ENCODE data around the gene SYDE2. TPM values are rescaled to one million over a fixed set of nuclear protein-coding genes. Genes with fewer than 3 reads are reported as not detected.
"Not testable (repeated sequence)": the region's sequence is repeated elsewhere in the genome, so short reads cannot be mapped to it uniquely, and the experiment has no call there.

SYDE2 gene
- total RNA-seq, 1 experiment from 2014 or later = 10.9 TPM

- Histone ChIP-seq H3K36me3 (ENCODE audit: insufficient read depth, low read length, poor library complexity, severe bottlenecking) (no peaks in the 10 kb centered on the region), H3K4me3 (ENCODE audit: low read depth, low read length, poor library complexity, severe bottlenecking) (no peak overlapping the region), H3K27me3 (replicated peaks; ENCODE audit: insufficient read depth, low read depth, low read length, poor library complexity) (no peaks in the 10 kb centered on the region), H3K4me1 (ENCODE audit: insufficient read depth, low read length, poor library complexity, severe bottlenecking) (peaks cover 9% of the 10 kb centered on the region), H3K27ac (ENCODE audit: low read depth, low read length, poor library complexity, severe bottlenecking) (no peak overlapping the region), H3K9me3 (ENCODE audit: low read depth, low read length, poor library complexity, severe bottlenecking) (no peaks in the 10 kb centered on the region)
- TF ChIP-seq CTCF (conservative IDR thresholded peaks at IDR 0.05; ENCODE audit: low read depth, low read length) (no peak), EZH2 (IDR thresholded peaks at IDR 0.05; ENCODE audit: borderline replicate concordance, low read depth, low read length, poor library complexity, severe bottlenecking) (no peak)
- intact Hi-C loops (cut with micrococcal nuclease; ENCODE audit: unreplicated experiment) = no loop called here
- ChIA-PET POLR2A (ENCODE audit: low non-redundant PET) (no interaction called here), CTCF (no interaction called here)
- BruUV-seq (replicated peaks) = no TSS peak
- no peak for DNase-seq (ENCODE audit: low spot score)
These were observed 51.0 kb downstream of the SYDE2 start for GRCh38 chr1:85149805-85150204.

- POLR2A ChIA-PET (ENCODE audit: low non-redundant PET) = no interaction called here
- TF ChIP-seq EZH2 (IDR thresholded peaks at IDR 0.05; ENCODE audit: borderline replicate concordance, low read depth, low read length, poor library complexity, severe bottlenecking) = no peak
- no peak for TF ChIP-seq CTCF (conservative IDR thresholded peaks at IDR 0.05; ENCODE audit: low read depth, low read length)
- no peak overlapping the region for H3K27ac ChIP-seq (ENCODE audit: low read depth, low read length, poor library complexity, severe bottlenecking)
- no peaks in the 10 kb centered on the region for H3K36me3 ChIP-seq (ENCODE audit: insufficient read depth, low read length, poor library complexity, severe bottlenecking)
- CTCF ChIA-PET = interaction anchor here (1.0 kb wide), 1 partner anchor 204 kb away, joined by 3 read pairs; no protein-coding TSS in a partner anchor
- intact Hi-C loops (cut with micrococcal nuclease; ENCODE audit: unreplicated experiment) = no loop called here
- no peaks in the 10 kb centered on the region for H3K9me3 ChIP-seq (ENCODE audit: low read depth, low read length, poor library complexity, severe bottlenecking)
- peak; percentile 46 for DNase-seq (ENCODE audit: low spot score)
- no peaks in the 10 kb centered on the region for H3K27me3 ChIP-seq (replicated peaks; ENCODE audit: insufficient read depth, low read depth, low read length, poor library complexity)
- no TSS peak for BruUV-seq (replicated peaks)
- H3K4me3 ChIP-seq (ENCODE audit: low read depth, low read length, poor library complexity, severe bottlenecking) = no peak overlapping the region
- H3K4me1 ChIP-seq (ENCODE audit: insufficient read depth, low read length, poor library complexity, severe bottlenecking) = peaks cover 6% of the 10 kb centered on the region
These were observed 52.1 kb downstream of the SYDE2 start for GRCh38 chr1:85148524-85149250.

GRCh38 chr1:85146972-85147359, 53.9 kb downstream of the SYDE2 start:
- peaks cover 6% of the 10 kb centered on the region for H3K4me1 ChIP-seq (ENCODE audit: insufficient read depth, low read length, poor library complexity, severe bottlenecking)
- H3K27me3 ChIP-seq (replicated peaks; ENCODE audit: insufficient read depth, low read depth, low read length, poor library complexity) = no peaks in the 10 kb centered on the region
- ChIA-PET POLR2A (ENCODE audit: low non-redundant PET) (no interaction called here), CTCF (no interaction called here)
- no peak overlapping the region for H3K27ac ChIP-seq (ENCODE audit: low read depth, low read length, poor library complexity, severe bottlenecking)
- no TSS peak for BruUV-seq (replicated peaks)
- no peak overlapping the region for H3K4me3 ChIP-seq (ENCODE audit: low read depth, low read length, poor library complexity, severe bottlenecking)
- H3K36me3 ChIP-seq (ENCODE audit: insufficient read depth, low read length, poor library complexity, severe bottlenecking) = no peaks in the 10 kb centered on the region
- H3K9me3 ChIP-seq (ENCODE audit: low read depth, low read length, poor library complexity, severe bottlenecking) = no peaks in the 10 kb centered on the region
- no peak for DNase-seq (ENCODE audit: low spot score)
- intact Hi-C loops (cut with micrococcal nuclease; ENCODE audit: unreplicated experiment) = no loop called here
- no peak for TF ChIP-seq EZH2 (IDR thresholded peaks at IDR 0.05; ENCODE audit: borderline replicate concordance, low read depth, low read length, poor library complexity, severe bottlenecking)
- peak; percentile 22; the same call in 1 of the 2 replicates for TF ChIP-seq CTCF (conservative IDR thresholded peaks at IDR 0.05; ENCODE audit: low read depth, low read length)

- DNase-seq (ENCODE audit: low spot score); H3K9me3 ChIP-seq (ENCODE audit: low read depth, low read length, poor library complexity, severe bottlenecking); POLR2A ChIA-PET (ENCODE audit: low non-redundant PET); H3K36me3 ChIP-seq (ENCODE audit: insufficient read depth, low read length, poor library complexity, severe bottlenecking); CTCF ChIA-PET; BruUV-seq (replicated peaks); intact Hi-C loops (cut with micrococcal nuclease; ENCODE audit: unreplicated experiment); H3K27me3 ChIP-seq (replicated peaks; ENCODE audit: insufficient read depth, low read depth, low read length, poor library complexity); H3K27ac ChIP-seq (ENCODE audit: low read depth, low read length, poor library complexity, severe bottlenecking); H3K4me1 ChIP-seq (ENCODE audit: insufficient read depth, low read length, poor library complexity, severe bottlenecking); H3K4me3 ChIP-seq (ENCODE audit: low read depth, low read length, poor library complexity, severe bottlenecking): not testable (repeated sequence)
These were observed 54.4 kb downstream of the SYDE2 start for GRCh38 chr1:85146298-85146971.

Data from A673 (cell line).